KMS-11 (cell line): Measurements from ENCODE around the gene AAK1.

ENCODE experiments used
- H2AFZ ChIP-seq: fragments of 200-600 bp; sonication (generic); 2 replicates; pipeline ENCODE4 v1.6.1; 2016; ENCODE audit warnings: antibody characterized with exemption, mixed run types, low read depth
- H3K27ac ChIP-seq: fragments of 200-600 bp; sonication (generic); 2 replicates; pipeline ENCODE4 v1.6.1; 2016; ENCODE audit warnings: mild to moderate bottlenecking, mixed run types
- H3K27me3 ChIP-seq: fragments of 200-600 bp; sonication (generic); 2 replicates; pipeline ENCODE4 v1.6.1; 2017; ENCODE audit warnings: mild to moderate bottlenecking, low read depth, mixed run types, moderate library complexity; ENCODE audit not compliant: insufficient read depth
- H3K36me3 ChIP-seq: fragments of 200-600 bp; sonication (generic); 2 replicates; pipeline ENCODE4 v1.6.1; 2017; ENCODE audit warnings: mild to moderate bottlenecking, mixed run types; ENCODE audit not compliant: insufficient read depth
- H3K4me1 ChIP-seq: fragments of 200-600 bp; sonication (generic); 2 replicates; pipeline ENCODE4 v1.6.1; 2016; ENCODE audit warnings: mild to moderate bottlenecking, low read depth, mixed run types; ENCODE audit not compliant: poor library complexity, severe bottlenecking
- H3K4me2 ChIP-seq: fragments of 200-600 bp; sonication (generic); 2 replicates; pipeline ENCODE4 v1.7.0; 2016; ENCODE audit warnings: mild to moderate bottlenecking, mixed run types
- H3K4me3 ChIP-seq: fragments of 200-600 bp; sonication (generic); IDR thresholded peaks from 2 replicates; pipeline ENCODE4 v1.6.1; 2017; ENCODE audit warnings: low read depth, low read length, mixed read lengths; ENCODE audit not compliant: insufficient read depth
- H3K79me2 ChIP-seq: fragments of 200-600 bp; sonication (generic); 2 replicates; pipeline ENCODE4 v1.6.1; 2016; ENCODE audit warnings: low read depth, mixed run types; ENCODE audit not compliant: insufficient read depth
- H3K9ac ChIP-seq: fragments of 200-600 bp; sonication (generic); 2 replicates; pipeline ENCODE4 v1.6.1; 2016; ENCODE audit warnings: mild to moderate bottlenecking, mixed run types
- H4K20me1 ChIP-seq: fragments of 200-600 bp; sonication (generic); 2 replicates; pipeline ENCODE4 v1.6.1; 2016; ENCODE audit warnings: mild to moderate bottlenecking, mixed run types; ENCODE audit not compliant: insufficient read depth
- CTCF ChIP-seq: fragments of 200-600 bp; sonication (generic); conservative IDR thresholded peaks from 2 replicates; pipeline ENCODE4 v1.6.1; 2017; ENCODE audit warnings: low read depth, mild to moderate bottlenecking, antibody characterized with exemption, low read length, moderate library complexity, mixed read lengths

The AAK1 gene

GRCh38 chr2:69493268-69493667 lies 150.3 kb downstream of the AAK1 start:
- Histone ChIP-seq H3K36me3 (no peaks in the 10 kb centered on the region), H3K9ac (no peak overlapping the region), H3K27ac (no peak overlapping the region), H3K4me2 (no peak overlapping the region; the same call in 1 of the 2 replicates), H3K79me2 (no peaks in the 10 kb centered on the region), H3K27me3 (no peaks in the 10 kb centered on the region), H3K4me3 (no peak overlapping the region), H4K20me1 (no peaks in the 10 kb centered on the region), H3K4me1 (peaks cover 64% of the 10 kb centered on the region), H2AFZ (no peak overlapping the region)
- TF ChIP-seq CTCF = no peak

- Histone ChIP-seq H3K79me2 (no peaks in the 10 kb centered on the region), H3K9ac (peak overlapping the region; percentile 4; the same call in 1 of the 2 replicates), H3K4me2 (peak overlapping the region; percentile 62), H4K20me1 (no peaks in the 10 kb centered on the region), H3K36me3 (no peaks in the 10 kb centered on the region), H3K4me1 (peaks cover 72% of the 10 kb centered on the region), H3K4me3 (no peak overlapping the region), H3K27ac (peak overlapping the region; percentile 53), H2AFZ (peak overlapping the region; percentile 11; the same call in 1 of the 2 replicates), H3K27me3 (no peaks in the 10 kb centered on the region)
- TF ChIP-seq CTCF = no peak
Observed at GRCh38 chr2:69491864-69492263, 151.7 kb downstream of the AAK1 start.

- H4K20me1 ChIP-seq = no peaks in the 10 kb centered on the region
- H3K4me2 ChIP-seq = peak overlapping the region; percentile 62
- H3K79me2 ChIP-seq = no peaks in the 10 kb centered on the region
- no peak overlapping the region for H2AFZ ChIP-seq
- no peaks in the 10 kb centered on the region for H3K27me3 ChIP-seq
- no peak overlapping the region; the same call in 1 of the 2 replicates for H3K9ac ChIP-seq
- H3K27ac ChIP-seq = peak overlapping the region; percentile 53
- H3K36me3 ChIP-seq = no peaks in the 10 kb centered on the region
- H3K4me3 ChIP-seq = no peak overlapping the region
- H3K4me1 ChIP-seq = peaks cover 75% of the 10 kb centered on the region
- no peak for TF ChIP-seq CTCF
Observed at GRCh38 chr2:69490486-69490885, 153.1 kb downstream of the AAK1 start.

- peak overlapping the region; percentile 62 for H3K4me2 ChIP-seq
- H3K79me2 ChIP-seq = no peaks in the 10 kb centered on the region
- no peak overlapping the region for H3K9ac ChIP-seq
- H3K4me3 ChIP-seq = no peak overlapping the region
- H3K27me3 ChIP-seq = no peaks in the 10 kb centered on the region
- peak overlapping the region; percentile 53 for H3K27ac ChIP-seq
- peaks cover 75% of the 10 kb centered on the region for H3K4me1 ChIP-seq
- TF ChIP-seq CTCF = no peak
- no peaks in the 10 kb centered on the region for H4K20me1 ChIP-seq
- no peak overlapping the region for H2AFZ ChIP-seq
- no peaks in the 10 kb centered on the region for H3K36me3 ChIP-seq
Observed at GRCh38 chr2:69489793-69490192, 153.7 kb downstream of the AAK1 start.
